Fibroblast of lung (primary cell): ENCODE measurements around the gene BCAS3.

Experiments
- EZH2 ChIP-seq: IDR thresholded peaks from 2 replicates; pipeline ENCODE4 v1.5.1; 2012; ENCODE audit warnings: low read length, control low read depth, mild to moderate bottlenecking; ENCODE audit errors: missing control alignments
- TF ChIP-seq, protein P1 (sequence below), 2 donors: IDR thresholded peaks in 1 of 2; conservative IDR thresholded peaks in 1 of 2; 1 replicate in 1 of 2; 2 replicates in 1 of 2; pipeline ENCODE4 v1.5.1; 2011 to 2012; ENCODE audit warnings: low read length in 2 of 2, control low read depth in 1 of 2, inconsistent platforms in 1 of 2, low read depth in 1 of 2, mild to moderate bottlenecking in 1 of 2

DNA sequence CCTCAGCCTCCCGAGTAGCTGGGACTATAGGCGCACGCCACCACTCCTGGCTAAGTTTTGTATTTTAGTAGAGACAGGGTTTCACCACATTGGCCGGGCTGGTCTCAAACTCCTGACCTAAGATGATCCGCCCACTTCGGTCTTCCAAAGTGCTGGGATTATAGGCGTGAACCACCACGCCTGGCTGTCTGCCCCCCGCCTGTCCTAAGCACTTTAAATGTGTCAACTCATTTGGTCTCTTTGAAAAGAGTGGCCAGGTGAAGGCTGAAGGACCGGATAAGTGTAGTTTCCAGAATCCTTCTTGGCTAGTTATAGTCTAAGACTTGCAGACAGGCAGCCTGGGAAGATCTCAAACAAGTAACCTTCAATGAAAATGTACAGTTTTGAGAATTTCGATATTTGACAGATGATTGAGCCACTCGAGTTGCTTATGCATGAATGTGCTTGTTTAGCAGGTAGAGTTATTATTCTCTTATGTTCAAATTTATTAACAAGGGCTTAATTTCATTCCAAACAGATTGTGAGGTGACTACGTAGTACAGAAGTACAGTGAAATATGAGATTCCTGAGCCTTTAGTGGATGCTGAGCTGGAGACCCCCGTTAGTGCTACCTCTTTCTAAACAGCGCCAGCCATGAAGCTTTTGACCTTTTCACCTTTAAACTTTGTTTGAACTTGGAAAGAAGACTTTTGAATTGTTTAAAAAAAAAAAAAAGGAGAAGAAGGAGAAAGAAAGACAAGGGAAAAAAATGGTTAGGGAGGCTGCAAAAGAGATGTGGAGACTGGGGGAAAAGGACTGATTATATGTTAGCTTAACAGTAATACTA is 557.6 kb downstream of the BCAS3 start:
- TF ChIP-seq, protein P1, sequence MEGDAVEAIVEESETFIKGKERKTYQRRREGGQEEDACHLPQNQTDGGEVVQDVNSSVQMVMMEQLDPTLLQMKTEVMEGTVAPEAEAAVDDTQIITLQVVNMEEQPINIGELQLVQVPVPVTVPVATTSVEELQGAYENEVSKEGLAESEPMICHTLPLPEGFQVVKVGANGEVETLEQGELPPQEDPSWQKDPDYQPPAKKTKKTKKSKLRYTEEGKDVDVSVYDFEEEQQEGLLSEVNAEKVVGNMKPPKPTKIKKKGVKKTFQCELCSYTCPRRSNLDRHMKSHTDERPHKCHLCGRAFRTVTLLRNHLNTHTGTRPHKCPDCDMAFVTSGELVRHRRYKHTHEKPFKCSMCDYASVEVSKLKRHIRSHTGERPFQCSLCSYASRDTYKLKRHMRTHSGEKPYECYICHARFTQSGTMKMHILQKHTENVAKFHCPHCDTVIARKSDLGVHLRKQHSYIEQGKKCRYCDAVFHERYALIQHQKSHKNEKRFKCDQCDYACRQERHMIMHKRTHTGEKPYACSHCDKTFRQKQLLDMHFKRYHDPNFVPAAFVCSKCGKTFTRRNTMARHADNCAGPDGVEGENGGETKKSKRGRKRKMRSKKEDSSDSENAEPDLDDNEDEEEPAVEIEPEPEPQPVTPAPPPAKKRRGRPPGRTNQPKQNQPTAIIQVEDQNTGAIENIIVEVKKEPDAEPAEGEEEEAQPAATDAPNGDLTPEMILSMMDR (conservative IDR thresholded peaks at IDR 0.05 in 1 of 2, IDR thresholded peaks at IDR 0.05 in 1 of 2; ENCODE audit: low read depth in 1 of 2, low read length in 2 of 2): no peak
- no peak for TF ChIP-seq EZH2
